Stimulated activated CD4-positive, alpha-beta T cell treated with anti-CD3 and anti-CD28 coated beads, Interleukin-15, amount 100 ng/mL, for 48 hours (primary cell): ENCODE data around the gene RAB1A.
A peak's percentile ranks its signal among the peaks of the same experiment; 100 is the strongest.

ENCODE experiments used
- DNase-seq, 2 donors: peaks; one replicate each; pipeline ENCODE4 v3.0.0-alpha.2; 2020; ENCODE audit warnings: low read depth in 2 of 2

RAB1A gene

DNA sequence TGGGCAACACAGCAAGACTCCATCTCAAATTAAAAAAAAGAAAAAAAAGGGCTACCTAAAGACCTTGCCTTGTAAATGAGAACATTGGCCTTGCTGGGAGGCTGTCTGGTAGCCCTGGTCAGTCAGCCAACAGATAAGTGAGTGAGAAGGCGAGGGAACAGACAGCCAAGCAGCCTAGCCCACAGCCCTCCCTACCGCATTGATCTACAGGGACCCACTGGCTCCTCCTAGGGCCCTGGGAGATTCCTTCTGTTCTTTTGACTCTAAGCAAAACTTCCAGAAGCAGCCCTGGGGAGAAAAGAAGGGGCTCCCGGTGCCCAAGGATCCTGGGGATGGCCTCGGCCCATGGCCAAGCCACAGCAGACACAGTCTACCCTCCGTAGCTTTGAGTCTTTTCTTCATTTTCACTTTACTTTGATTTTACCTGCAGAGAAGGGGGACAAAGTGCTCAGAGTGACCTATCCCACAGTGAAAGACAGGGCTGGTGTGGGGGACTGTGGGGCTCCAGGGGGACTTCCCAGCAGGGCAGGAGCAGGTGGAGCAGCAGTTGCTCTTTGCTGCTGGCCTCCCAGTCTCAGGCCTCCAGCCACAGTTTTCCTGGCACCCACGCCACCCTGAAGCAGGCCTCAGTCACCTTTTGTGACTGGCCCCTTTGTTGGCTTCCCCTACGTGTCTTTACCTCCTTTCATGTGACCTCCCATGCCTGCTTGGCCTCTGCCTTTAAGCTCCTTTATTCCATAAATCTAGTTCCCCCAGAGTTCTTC lies 68.6 kb downstream of the RAB1A start:
- no peak for DNase-seq

DNA sequence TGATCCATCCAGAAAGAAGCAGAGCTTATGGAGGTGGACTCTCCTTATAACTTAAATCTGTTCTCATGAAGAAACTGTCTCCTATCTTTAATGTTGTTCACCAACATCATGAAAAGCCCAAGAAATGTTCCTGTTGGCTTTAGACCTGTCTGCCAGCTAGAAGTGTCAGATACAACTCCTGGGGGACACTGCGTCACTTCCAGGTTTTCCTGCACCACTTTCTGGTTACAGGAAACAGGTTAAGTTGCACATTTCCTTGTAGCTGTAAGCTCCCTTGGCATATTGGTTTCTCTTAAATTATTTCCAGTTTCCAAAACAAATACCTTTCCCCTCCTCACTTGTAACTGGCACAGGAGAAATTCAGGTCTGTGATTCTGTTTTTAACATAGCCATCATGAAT lies 70.8 kb downstream of the RAB1A start:
- DNase-seq, result no peak

DNA sequence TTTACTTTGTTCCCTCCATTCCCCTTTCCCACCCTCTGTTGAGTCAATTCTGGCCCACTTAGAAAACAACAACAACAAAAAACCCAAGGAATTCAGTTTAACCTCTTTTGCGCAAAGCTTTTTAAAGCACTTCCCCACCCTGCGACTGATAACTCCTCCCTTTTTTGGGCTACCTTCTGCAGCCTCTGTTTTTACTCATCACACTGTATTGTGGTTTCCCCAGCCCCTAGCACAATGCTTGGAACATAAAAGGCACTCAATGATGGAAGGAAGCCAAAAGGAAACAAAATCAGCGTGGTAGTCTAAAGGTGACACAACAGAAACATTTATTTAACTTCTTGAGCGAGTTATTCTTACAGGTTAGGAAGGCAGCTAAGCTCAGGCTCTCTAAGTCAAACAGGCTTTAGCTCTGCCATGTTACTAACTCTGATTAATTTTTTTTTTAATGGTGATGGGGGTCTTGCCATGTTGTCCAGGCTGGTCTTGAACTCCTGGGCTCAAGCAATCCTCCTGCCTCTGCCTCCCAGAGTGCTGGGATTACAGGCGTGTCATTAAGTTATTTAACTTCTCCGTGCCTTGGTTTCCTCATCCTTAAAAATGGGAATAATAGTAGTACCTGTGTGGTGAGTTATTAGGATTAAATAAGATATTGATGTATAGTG lies 72.4 kb downstream of the RAB1A start:
- peak in 1 of 2 donors; percentile 25 for DNase-seq

DNA sequence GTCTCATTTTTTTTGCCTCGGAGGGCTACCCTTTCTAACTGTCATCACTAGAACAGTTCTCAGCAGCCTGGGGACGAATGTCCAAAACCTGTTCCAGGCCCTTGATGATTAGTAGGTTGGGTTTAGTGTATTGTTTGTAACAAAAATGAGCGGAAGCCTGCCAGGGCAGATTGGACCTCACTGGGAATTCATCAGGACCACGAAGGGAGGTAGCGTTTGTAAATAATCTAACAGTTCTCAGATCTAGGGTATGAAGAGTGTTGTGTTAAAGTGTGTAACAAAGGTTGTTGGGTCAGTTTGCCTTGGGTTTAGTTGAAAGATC lies 72.9 kb downstream of the RAB1A start:
- DNase-seq, result no peak

DNA sequence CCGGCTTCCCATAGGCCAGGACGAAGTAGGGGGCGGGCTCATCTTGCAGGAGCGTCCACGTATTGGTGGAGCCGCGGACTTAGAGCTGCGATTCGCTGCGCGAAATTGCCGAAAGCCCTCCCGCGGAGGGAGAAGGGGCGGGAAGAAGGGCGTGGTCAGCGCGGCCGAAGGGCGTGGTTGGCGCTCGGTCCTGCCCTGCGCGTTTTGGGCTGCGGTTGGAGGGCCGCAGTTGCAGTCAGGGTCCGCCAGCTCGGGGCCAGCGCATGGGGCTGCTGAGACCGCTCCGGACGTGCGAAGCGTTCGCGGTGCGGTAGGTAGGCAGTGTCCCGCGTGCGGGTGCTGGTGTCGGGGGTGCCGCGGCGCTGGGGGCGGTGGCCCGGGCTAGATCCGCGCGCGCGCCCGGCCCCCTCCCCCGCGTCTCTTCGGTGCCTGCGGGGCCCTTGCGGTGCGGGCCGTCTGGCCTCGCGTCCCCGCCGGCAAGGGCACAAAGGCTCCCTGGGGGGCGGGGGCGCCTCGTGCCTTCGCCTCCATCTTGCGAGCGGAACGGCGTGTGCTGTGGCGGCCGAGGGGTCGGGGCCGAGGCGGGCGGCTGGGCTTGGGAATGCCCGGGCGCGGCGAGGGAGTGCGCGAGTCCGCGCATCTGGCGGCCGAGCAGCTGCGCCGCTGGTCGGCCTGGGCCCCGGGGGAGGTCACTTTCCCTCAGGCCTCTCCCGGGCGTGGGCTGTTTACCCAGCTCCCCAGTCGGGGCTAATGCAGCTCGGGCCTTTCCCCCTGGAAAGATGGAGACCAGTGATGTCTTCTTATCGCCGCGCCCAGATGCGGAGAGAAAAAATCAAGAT lies 73.5 kb downstream of the RAB1A start, which contains the start of gene CEP68:
TSS of gene CEP68 (plus strand) at position 202 of the 839 bp plus-strand sequence. CDS start 13,029 bp downstream, outside the sequence.
- peak; percentile 93 to 97 for DNase-seq

DNA sequence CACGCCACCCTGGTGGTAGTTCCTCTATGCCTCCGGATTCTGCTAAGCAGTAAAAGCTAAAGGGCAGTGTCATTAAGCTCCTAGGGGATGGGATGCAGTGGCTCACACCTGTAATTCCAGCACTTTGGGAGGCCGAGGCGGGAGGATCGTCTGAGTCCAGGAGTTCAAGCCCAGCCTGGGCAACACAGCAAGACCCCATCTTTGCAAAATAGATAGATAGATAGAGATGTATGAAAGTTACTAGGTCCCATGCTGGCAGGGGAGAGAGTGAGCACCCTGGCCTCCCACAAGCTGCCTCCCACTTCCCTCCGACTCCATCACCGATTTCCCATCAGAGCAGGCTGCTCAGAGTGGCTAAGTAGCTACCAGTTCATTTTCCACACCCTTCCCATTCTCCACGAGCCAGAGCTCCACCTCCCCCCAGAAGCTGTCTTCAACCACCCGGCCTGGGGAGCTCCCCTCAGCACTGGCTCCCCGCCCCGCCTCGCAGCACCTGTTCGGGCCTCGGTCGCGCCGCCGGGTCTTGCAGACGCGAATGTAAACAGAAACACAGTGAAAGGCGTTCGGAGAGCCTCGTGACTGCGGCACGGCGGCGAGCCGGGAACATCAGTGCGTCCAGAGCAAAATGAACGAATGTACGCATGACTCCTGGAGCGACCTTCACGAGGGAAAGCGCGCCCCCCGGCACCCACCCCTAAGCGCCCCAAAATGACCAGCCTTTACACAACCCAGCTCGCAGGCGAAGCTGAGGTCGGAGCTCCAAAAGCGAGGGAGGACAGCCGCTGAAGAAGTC lies 74.3 kb downstream of the RAB1A start:
- peak in 1 of 2 donors; percentile 33 for DNase-seq

DNA sequence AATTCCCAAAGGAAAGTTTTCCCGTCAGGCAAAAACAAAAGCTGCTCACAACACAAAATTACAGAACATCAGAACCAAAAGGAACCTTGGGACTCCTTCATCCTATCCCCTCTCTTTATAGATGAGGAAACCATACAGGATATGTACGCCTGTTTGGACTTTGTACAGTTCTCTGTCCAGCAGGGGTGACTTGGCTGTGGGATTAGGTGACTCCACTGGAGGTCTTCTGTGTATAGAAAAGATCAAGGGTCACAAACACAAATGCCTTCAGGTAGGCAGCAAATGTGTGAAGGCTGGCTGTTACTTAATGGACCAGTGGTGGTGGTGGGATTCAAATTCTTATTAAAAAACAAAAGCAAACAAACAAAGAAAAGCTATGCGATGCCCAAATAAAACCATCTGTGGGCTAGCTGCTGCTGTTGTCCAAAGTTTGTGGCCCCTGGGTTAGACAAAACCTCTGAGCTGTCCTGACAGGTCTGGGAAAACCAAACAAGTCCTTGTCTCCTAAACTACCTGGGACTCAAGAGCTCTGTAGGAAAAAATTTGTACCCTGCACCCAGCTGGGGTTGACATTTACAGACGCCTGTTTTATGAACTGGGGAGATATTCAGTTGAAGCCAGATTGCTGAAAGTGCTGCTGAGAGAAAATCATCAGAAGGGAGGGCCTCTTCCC lies 75.0 kb downstream of the RAB1A start:
- no peak for DNase-seq

DNA sequence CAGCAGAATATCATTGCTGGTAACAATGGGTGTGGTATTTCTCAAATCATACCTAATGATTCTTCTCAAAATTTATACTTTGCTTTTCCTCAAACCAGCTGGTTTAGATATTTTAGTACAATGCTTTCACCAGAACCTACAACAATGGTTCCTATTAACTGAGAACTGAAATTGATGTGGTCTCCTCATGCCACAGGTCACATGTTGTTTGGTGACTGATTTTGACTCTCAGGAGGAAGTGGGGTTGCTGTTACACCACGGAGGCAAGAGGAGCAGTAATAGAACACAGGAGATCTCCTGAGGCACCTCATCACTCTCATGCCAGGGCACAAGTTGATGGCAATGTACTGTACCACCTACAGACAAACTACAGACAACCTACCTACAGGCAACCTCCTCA lies 76.7 kb downstream of the RAB1A start:
- DNase-seq, result no peak

DNA sequence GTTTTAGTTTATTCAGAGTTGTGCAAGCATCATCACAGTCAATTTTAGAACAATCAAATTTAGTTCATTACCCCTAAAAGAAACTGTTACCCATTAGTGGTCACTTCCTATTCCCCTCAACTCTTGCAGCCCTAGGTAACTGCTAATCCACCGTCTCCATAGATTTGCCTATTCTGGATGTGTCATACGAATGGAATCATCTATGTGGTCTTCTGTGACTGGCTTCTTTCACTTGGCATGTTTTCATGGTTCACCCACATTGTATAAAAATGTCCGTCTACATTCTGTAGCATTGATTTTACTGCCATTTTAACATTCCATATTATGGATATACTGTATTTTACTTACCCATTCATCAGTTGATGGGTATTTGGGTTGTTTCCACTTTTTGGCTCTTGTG lies 79.0 kb downstream of the RAB1A start:
- no peak for DNase-seq

DNA sequence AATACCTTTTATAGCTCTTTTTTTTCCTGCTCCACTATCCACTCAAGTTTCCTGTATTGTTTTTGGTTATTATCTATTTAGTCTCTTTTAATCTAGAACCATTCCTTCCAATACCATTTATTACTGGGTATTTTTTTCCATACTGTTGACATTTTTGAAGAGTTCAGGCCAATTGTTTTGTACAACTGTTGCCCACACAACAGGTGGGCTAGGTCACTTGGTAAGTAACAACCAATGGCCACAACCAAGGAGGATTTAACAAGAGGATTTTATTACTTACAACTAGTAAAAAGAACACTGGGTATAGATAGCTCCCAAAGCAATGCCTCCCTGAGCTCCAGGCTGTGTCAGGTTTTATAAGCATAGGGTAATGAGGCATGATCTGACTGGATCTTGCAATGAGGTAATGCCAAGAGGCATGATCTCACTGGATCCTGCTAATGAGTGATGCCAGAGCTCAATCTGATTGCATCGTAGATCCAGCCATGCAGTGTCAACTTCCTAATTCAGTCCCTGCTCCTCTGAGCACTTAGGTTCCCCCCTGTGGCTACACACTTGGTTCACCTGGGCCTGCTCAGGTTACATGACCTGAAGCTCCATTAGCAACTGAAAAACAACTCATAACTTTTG lies 80.8 kb downstream of the RAB1A start:
- DNase-seq, result no peak

DNA sequence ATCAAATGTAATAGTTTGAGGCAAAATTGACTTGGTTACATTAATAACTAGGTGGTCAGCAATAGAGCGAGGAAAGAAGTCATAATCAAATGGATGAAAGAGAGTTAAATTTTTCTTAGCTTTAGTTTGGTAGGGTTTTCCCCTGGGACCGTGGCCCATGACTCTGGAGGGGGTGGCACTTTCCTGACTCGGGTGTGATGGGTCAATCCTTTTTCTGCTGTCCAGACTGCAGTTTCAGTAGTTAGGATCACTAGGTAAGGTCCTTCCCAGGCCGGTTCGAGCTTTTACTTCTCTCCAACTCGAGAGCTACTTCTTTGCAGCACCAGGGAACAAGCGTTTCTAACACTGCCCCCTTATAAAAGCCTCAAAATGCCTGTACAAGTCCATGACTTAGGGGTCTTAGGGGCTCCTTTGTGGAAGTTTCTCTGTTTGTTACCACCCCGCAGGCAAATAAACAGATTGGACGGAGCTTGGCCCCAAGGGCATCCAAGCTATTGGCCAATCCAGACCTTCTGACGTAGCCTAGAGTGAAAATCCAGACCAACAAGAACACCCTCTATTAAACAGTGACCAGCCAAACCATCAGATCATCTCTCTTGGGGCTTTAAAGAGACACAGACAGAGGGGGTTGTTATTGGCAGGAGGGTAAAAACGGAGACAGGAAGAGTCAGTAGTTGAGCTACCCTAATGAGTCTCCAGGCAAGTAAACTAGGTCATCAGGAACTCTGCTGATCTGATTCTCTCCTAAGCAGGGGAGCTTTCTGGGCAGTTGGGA lies 83.1 kb downstream of the RAB1A start:
- DNase-seq, result no peak

DNA sequence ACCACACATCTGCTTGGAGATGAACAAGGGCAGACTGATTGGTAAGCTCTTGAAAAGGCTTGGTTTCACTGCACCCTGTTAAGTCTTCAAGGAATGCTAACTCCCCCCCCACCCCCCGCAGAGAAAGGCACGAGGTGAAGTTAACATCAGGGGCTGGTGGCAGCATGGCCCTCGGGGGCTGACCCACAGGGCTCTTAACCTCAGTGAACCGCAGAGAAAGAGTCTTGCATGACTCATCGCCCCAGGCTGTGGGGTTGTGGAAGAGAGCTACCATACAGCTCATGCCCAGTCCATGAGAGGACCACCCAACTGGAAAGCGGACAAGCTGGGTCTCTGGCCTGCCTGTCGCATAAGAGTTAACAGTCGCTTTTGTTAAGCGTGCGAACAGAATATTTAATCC lies 84.3 kb downstream of the RAB1A start:
- DNase-seq, result no peak

DNA sequence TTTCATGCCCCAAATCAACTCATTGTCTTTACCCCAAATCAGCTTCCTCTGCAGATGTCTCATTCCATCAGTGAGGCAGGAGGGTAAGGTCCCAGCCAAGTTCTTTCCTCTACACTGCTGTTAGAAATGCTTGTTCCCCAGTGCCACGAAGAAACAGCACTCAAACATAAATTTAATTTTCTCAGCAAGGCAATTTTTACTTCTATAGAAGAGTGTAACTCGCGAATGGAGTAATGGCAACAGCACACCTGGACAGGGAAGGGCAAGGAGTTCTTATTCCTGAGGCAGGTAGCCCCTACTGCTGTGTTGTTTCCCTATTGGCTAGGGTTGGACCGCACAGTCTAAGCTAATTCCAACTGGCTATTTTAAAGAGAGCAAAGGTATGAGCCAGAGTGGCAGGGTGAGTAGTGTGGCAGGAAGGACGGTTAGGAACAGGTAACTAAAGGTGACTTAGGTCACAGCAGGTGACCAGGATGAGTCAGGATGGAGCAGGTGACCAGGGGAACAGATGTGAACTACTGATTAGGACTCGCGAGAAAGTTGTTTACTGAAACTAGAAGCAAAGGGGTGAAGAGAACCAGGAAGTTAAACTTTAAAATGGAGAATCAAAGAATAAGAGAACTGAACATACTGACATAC lies 85.7 kb downstream of the RAB1A start:
- no peak for DNase-seq

DNA sequence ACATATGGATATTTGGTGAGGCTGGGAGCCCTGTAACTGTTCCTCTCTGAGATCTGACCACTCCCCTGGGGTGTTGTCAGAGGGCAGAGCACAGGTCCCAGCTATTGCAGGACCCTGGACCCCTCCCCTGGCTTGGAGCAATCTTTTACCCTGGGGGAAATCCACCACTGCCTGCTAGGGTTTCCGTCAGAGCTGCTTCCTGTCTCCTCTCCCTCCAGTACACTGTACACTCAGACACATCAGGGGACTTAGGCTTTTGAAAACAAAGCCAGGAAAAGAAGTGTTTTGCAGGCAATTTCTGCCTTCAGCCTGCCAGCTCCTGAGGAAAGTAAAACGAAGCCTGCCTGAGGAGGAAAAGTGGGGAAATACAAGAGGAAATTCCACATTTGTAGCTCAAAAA lies 86.9 kb downstream of the RAB1A start:
- DNase-seq, result no peak

DNA sequence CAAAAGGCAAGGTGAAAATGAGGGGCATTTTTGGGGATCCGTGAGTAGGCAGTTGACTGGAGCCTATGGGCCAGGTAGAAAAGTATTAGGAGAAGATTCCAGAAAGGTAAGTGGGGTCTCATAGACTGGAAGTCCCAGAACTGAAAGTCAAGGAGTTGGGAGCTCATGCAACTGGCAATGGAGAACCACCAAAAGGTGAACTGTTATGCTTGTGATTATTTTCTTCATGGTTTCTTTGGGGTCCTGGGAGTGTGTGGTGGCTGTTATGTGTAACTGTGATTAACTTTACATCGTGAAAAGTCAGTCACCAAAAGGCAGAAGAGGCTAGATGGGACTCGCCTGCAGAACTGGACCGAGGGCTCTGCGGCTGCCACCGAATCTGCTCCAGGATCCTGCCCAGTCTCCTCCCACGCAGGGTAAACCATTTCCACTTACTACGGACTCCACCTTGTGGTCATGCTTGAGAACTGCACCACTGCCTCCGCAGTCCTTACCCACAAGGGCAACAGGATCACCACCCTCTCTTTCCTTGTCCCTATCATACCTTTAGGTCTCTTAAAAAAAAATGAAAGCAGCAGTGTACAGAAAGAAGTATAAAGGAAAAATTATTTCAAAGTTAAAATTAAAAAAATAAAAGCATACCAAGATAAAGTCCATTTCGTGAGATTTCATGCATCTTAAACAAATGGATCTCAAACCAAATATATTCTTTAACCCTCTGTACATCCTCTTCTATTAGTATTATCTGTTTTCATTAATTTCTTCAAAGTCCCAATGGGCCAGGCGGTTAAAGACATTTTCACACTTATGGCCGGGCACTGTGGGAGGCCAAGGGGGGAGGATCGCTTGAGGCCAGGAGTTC lies 89.3 kb downstream of the RAB1A start:
- DNase-seq, result peak; percentile 58 to 63

DNA sequence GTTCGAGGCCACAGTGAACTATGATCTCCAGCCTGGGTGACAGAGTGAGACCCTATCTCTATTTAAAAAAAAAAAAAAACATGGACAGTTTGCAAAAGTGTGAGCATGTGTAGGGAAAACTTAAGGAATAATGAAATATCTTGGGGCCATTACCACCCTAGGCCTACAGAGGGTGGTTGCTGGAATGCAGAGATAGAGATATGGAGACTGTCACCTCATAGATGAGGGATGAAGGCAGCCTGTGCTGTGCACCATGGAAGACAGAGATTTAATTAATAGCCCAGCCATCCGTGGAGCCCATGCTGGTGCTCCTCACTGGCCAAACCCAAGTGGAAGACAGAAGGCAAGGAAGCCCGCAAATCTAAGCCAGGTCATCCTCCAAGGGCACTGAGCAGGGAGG lies 90.3 kb downstream of the RAB1A start:
- no peak for DNase-seq

DNA sequence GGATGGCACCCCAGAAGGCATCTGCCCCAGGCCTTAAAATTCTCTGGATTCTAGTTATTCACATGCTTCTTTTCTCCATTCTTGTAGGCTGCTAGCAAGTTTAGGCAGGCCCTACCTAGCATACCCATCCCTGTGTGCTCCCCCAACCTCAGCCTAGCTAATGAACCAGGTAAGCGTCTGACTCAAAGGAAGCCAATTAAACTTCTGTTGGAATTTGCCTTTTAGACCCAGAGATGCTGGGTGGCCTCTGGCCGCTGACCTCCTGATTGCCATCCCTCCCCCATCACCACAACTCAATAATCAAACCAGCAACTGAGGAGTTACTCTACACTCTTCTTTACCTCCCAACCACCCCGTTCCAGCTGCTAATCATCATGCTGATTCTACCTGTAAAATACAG lies 92.7 kb downstream of the RAB1A start:
- no peak for DNase-seq
